Midbrain (tissue), 1 donor: ENCODE results near the gene LHFPL6.

Experiments
- DNase-seq: peaks from one replicate; lab custom pipeline; 2025; lab: John Stamatoyannopoulos, UW

Gene LHFPL6

DNA sequence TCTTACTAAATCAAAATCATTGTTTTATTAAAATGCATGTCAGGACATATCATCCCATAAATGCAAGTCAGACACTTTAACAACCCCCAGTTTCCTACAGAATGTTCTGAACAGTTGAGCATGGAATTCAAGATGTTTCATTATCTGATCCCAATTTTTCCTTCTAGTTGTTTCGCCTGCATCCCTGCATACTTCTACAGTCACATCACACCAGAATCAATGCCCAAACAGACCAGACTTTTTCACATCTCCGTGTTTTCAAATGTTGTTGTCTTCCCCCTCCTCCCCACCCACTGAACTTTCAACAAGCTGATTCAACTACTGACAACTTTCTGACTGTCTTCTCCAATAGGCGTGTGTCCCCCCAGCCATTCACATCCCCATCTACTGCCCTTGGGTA, 48.6 kb downstream of the LHFPL6 start:
- DNase-seq: no peak

DNA sequence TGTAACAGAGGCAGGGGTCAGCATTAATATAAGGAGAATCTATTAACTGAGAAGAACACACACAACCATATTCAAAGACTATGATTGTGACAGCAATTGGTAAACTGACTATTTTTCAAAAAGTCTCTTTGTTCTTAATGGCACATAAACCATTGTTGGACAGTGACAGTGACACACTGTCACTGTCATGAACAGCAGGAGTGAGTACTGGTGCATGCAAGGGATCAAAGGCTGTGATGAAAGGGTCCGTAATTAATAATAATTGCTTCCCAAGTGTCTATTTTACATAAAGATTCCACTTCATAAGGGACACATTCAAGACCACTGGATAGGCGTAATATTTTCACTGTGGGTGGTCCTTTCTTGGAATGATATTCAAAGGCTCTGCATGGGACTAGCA, 50.7 kb downstream of the LHFPL6 start:
- DNase-seq: peak; percentile 26

DNA sequence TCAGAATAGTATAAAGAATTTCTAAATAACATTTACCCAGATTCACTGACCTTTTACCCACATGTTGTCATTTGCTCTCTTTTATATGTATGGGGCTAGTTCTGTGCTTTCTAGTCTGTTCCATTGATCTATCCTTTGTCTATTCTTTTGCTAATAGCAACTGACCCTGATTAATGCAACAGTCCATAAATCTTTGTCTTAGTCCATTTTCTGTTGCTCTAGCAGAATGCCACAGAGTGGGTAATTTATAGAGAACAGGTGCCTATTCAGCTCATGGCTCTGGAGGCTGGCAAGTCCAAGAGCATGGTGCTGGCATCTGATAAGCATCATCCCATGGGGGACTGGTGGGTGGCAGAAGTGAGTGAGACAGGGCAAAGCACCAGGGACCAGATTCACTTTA, 52.1 kb downstream of the LHFPL6 start:
- DNase-seq: no peak

DNA sequence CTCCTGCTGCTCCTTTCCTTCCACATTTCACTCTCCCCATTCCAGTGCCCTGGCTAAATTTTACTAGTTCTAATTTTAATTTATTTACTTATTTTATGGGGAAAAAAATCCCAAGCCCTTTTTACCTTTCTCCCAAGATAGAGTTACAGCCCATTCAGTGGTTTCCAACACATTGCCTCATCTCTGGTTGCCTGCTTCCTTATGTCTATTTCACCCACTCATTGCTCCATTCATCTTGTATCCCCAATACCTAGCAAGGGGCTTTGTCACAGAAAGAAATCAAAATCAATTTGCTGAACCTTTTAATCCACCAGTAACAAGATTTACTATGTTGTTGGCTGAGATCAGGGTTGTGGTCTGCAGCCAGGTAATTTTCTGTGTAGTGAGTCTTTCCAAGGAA, 55.9 kb downstream of the LHFPL6 start:
- DNase-seq: no peak

DNA sequence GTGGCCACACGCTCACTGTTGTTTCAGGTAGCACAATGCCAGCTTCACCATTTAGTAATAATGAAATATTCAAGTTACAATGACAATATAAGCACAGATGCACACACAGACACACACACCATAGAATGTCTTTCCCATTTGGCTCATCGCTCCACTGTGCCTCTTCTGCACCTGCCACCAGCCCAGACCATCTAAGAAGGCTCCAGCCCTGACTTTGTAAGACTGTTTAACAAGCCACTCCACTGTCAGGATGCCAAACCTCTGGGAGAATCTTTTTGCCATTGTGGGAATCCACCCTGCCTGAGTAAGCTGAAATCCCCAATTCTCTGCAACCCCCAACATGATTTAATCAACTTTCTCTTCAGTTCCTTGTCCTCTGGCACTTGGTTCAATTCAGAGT, 60.6 kb downstream of the LHFPL6 start:
- DNase-seq: no peak

DNA sequence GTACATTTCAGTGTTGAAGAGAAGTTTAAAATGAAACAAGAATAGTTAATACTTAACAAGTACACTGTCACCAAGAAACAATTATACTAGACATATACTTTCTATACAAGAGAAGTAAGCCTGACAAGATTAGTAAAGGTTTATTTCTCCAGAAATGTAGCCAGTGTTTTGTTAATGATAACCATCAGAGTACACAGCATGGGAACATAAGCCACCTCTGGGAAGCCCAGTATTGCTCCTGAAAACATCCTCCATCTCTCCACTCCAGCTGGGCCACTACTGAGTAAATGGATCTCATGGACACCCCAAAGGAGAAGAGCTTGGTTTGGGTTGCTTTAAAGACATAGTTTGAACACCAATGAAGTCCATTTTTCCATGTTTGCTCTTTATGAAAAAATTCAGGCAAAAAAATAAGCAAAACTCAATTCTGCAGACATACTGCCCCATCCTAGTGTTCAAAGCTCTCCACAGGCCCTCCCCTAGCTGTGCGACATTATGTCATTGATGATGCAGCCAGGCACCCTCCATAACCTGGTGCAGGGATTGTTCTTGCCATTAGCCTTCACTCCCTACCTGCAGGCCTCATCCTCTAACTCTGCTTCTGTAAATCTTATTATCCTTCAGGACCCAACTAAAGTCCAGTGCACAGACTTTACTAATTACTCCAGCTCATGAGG, 61.9 kb downstream of the LHFPL6 start:
- no peak for DNase-seq

DNA sequence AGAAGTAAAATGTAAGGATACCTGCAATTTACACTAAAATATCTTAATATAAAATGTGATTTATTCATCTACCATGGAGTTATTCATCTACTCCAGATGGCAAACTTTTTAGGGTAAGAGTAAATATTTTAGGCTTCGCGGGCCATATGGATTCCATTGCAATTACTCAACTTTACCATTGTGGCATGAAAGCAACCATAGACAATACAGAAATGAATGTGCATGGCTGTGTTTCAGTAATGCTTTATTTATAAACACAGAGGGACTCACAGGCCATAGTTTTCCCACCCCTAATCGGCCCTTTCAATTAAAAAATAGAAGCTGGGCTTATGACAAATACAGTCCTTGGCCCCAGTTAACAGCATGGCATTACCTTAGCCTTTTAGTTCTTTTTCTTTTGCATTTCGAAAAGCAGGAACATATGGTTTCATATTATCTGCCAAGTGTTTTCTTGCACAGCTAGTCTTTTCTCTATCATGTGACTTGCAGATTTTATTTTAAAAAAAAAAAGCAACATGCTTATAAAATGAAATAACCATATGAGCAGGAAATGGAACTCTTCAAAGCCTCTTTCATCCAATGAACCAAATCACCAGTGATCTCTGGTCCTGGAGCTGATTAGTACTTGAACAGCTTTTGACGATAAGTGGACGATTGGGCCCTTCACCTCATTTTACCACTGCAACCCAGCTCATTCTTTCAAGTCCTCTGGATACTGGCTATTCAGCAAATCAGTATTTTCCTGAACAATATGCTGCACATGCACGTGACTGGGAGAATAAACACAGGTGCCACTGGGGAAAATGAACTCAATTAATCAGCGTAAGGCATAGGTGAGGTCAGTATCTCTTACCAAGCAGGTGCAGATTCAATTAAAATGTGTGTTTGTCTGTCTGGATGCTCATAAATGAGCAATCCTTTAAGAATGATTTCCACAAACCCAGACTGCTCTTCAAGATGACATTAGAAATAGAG, 63.9 kb downstream of the LHFPL6 start:
- no peak for DNase-seq

DNA sequence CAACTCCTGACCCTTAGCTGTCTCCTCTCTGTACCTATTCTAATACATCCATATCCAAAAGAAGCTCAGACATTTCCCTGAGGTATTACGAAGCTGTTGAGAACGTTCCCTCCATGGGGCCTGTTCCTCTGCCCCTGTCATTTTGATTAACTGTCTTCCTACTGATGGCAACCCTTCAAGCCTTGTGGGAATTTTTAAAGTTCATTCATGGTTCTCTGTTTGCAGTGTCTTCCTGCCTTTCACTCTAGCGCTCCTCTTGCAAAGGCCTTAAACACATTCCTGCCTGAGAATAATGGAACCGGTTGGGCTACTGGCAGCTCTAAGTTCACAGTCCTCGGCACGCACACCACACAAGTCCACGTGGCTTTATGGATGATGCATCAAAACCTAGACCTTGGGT, 66.1 kb downstream of the LHFPL6 start:
- no peak for DNase-seq

DNA sequence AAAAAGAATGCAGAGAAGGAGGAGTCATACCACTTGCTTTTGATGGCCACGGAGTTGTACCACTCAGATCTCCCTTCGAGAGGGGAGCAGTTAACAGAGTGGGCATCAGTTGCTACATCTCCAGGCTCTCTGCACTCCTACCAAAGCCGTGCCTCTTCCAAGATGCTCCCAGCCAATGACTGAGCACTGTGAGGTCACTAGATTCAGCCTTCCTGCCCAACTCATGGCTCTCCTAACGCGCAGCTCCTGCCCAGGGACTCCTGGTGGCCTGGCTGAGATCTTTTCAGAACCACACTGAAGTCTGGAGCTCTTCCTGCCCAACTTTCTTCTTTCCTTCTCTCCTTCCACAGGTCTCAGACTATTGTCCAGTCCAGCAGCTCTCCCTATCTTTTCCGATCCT, 66.7 kb downstream of the LHFPL6 start:
- no peak for DNase-seq

DNA sequence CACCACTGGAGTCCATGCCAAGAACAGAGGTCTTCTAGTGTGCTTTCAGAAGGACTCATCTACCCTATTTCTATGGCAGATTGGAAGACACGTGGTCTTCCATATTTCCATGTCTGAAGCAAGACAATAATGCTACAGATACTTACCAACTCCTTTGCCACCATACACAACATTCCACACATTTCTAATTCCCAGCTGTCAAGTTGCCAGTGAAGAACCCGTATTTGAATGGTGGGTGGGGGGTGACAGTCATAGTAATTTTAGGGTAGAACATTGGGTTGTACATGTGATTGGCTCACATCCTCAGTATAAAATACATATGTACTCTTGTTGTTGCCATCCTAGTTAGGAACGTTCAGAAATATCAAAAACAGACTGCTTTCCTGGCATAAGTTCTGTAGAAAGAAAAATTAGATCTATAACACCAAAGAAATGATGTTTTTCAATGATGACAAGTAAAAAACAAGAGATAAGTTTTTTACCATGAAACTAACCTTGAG, 69.3 kb downstream of the LHFPL6 start:
- DNase-seq: no peak

DNA sequence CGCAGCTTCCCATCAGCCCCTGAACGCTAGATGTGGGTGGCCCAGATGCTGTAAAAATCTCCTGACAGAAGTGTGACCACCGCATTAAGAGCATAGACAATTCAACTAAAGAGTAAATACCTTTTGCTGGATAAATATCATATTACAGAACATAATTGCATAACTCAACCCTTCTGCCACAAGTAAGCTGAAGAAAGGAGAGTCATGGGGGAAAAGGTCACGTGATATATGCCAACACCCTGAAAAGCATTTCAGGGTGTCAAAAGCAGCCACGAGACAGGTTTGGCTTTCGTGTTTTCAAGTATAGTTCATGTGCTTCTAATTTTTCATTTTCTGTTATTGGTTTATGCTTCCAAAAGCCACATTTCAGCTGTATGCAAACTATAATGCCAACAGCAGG, 71.3 kb downstream of the LHFPL6 start:
- DNase-seq: no peak

DNA sequence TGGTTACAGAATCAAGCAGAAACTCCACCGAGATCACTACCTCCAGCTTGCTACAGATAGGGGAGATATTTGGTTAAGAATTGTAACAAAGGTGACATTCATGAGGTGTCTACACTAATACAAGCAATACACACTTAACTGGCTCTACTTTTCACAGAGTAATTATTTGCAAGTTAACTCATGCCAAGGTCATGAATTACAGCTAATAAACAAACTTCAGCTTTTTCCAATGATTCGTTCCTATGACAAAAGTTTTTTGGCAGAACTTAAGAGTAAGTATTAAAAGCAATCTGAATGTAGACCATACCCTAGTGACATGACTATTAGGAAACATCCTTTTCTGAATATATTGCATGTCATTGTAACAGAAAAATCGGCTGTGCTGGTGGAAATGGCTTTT, 72.1 kb downstream of the LHFPL6 start:
- no peak for DNase-seq

DNA sequence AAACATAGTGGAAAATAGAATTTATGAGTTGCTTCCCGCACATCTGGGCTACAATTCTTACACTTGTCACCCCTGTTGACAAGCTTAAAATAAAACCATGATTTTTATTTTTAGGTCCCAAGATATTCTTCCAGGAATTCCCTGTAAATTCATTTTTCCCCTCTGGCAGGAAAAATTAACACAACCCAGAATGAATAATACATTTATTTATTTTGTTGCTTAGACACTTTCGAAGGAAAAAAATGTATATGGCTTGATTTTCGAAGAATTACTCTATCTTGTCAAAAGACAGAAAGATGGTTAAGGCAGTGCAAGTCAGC, 74.4 kb downstream of the LHFPL6 start:
- DNase-seq: no peak

DNA sequence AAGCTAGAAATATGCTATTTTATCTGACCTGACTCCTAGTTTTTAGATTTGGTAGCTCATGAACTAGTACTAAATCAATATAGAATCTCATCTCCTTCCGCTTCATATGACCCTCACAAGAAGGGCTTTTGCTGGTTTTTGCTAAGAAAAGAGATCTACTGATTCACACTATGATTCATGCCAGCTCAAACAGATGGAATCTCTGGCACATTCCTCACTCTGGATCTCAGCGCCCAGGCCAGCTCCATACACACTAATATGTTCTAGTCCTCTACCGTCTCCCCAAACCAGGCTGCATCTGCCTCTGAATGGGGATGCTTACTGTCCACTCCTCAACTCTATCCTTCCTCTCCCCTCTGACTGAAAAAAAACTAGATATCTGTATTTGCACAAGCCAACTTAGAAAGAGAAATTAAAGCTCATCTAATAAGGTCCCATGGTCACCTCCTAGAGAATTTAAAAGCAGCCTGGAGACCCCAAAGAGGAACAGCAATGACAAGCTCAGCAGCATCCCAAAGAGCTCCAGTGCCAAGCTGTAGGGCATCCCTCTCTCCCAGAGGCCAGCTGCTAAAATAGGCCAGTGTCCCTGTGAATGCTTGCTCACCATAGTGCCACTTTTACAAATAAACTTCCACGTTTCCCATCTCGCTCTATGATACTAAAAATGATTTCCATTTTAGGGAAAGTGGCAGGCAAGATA, 74.9 kb downstream of the LHFPL6 start:
- DNase-seq: no peak

DNA sequence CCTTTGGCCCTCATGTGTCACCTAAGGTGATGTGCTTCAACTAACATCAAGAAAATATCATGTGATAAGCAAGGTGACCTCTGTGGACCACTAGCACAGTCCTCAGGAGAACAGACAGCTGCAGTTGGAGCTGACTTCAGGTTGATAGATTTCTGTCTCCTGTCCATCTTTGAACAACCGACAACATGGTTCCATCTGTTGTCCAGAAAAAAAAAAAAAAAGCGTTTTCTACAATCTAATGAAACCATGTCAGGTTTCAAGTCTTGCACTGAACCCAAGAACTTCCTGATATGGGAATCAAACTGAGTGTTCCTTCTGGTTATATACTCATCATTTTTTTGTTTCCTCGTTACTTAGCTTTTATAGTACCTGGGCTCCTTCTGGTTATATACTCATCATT, 75.7 kb downstream of the LHFPL6 start:
- DNase-seq: no peak

DNA sequence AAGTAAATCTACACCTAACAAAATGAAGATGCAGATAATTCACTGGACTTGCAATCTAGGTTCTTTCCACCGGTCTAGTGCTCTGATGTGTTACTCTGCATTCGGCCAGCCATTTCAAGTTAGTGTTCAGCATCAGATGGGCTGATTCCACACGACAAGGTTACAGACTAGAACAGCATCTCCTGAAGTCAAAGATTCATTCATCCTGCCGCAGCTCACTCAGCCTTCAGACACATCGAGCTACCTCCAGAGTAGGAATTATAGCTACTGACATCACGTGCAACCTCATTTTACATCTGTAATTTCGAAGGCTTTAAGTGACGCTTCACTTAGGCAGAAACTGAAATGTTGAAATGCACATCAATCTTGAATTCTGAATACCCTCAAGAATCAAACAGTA, 76.5 kb downstream of the LHFPL6 start:
- DNase-seq: no peak

DNA sequence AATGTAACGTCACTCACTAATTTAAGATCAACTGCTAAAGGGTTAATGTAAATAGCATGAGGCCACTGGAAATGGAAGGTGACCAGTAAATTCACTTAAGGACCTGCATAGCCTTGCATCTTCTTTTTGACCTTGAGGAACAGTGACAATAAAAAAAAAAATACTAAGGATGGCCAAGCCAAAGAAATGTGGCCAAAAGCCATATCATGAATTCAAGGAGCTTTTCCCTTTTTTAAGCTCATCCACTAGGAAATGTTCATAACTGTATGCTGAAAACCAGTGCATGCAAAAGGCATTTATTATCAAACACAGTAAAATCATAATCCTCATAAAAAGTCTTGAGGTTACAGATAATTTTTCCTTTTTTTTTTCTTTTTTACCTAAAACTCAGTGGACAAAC, 77.5 kb downstream of the LHFPL6 start:
- no peak for DNase-seq

DNA sequence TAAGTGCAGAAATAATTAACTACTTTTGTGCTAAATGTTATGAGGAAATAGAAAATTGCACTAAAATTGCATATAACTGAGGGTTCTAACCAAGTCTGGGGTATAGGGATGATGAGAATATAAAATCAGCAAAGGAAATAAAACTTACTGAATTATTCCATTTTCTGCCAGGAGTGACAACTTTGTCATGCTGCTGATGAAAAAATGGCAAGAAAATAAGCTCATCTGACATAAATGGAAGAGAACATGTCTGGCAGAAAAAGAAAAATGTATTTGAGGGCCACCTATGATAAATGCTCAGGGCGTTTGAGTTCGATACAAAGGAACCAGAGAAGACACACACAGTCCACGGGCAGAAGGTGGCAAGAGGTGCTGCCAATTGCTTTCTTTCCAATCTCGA, 78.2 kb downstream of the LHFPL6 start:
- no peak for DNase-seq

DNA sequence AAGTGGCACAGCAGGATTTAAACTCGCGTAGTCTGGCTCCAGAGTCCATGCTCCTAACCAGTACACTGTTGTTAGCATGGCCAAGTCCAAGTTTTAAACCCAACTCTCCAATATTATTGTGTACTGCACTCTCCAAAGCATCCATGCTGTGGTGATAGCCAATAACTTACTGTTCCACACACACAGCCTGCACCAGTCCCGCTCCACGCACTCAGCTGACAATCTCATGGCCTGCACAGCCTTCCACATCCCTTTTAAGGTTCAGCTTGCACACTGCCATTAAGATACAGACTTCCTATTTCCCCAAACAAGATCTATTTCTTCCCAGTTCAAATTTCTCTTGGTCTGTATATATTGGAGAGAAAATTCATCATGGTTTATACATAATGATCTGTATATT, 80.7 kb downstream of the LHFPL6 start:
- DNase-seq: no peak

DNA sequence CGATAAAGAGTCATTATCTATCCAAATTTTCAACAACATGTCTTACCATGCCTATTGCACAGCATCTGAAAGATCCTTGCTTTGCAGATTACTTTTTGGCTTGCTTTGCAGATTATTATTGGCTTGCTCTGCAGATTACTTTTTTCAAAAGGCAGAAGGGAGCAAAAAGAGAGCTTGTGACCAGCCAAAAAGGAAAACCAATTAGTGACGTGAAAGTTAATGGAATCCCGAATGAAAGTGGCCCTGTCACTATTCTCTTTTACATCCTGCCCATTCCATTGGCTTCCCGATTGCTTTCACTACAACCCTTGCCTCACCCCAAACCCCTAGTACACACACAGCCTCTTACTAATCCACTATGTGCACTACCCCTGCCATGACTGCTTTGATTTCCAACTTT, 81.3 kb downstream of the LHFPL6 start:
- DNase-seq: no peak

DNA sequence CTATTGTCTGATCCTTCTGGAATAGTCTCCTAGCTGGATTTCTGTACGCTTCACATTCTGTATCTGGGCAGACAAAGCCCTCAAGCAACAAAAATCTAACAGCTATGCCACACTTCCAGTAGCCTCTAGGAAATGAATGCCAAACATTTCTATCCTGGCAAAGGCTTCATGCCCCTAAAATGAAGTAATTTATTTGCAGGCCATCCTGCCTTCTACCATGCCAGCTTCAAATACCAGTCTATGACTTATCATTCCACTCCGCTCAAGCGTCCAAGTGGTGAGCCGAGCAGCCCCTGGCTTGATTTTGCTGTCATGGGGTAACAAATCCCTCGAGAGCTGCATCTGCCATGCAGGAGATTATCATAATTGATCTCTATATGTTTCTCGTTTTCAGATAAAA, 86.9 kb downstream of the LHFPL6 start:
- no peak for DNase-seq

DNA sequence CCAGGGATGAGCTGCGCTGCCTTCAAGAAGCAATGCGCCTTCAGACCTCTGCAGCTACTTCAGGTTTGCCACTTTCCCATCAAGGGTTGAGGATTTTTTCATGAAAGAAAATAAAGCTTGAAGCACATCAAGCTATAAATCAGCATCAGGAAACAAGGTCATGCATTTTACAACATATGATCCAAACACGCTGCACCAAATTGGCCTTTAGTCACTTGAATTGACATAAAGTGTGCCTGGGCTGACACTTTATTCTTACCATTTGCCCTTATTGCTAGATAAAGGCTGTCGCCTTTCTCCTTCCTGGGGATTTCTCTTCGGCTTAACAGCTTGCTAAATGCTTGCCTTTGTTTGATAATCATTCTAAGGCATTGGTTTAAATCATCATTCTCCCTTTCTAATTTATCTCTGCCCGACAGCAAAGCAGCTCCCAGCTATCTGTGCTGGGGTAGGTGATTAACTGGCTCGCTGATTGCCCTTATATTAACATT, 87.7 kb downstream of the LHFPL6 start:
- no peak for DNase-seq

DNA sequence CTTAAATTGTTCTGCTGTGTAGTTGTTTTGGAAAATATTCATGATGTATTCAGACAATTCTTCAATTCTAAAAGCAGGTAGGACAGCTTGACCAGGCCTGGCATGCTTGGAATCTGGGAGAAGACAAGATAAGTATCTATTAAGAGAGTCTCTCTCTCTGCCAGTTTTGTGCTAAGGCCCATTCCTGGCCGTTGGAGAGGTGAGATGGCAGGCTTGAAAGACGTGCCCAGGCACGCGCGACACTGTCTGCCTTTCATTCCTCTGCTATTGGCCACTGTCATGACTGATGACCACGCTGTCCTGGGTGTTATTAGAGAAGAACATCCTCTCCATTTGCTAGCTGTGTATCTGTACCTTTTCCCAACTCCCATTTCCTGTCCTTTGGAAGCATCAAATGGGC, 90.3 kb downstream of the LHFPL6 start:
- no peak for DNase-seq
